K562 (cell line): ENCODE results near the gene WT1. TPM values are rescaled to one million over a fixed set of nuclear protein-coding genes. Genes with fewer than 3 reads are reported as not detected.

Experiments
- CBFA2T3 ChIP-seq: fragments of 450-650 bp; IDR thresholded peaks from 2 replicates; pipeline ENCODE4 v1.6.1; 2017
- DDX20 ChIP-seq: fragments of 450-650 bp; IDR thresholded peaks from 2 replicates; pipeline ENCODE4 v1.6.1; 2016; ENCODE audit warnings: missing genetic modification characterization, low read depth, mild to moderate bottlenecking, missing compliant biosample characterization, moderate library complexity
- ETV6 ChIP-seq, 3 experiments: fragments of 150-350 bp in 1 of 3; sonication (generic) in 1 of 3; formaldehyde crosslinking in 1 of 3; IDR thresholded peaks; 2 replicates each; pipeline versions ENCODE4 v1.6.1 to v1.8.0; 2014 to 2022; ENCODE audit warnings: borderline replicate concordance in 2 of 3, low read depth in 2 of 3, antibody characterized with exemption in 1 of 3, low read length in 1 of 3, mild to moderate bottlenecking in 1 of 3, missing genetic modification reagents in 1 of 3
- HNRNPLL ChIP-seq: fragments of 200-400 bp; formaldehyde crosslinking; IDR thresholded peaks from 2 replicates; pipeline ENCODE4 v1.6.1; 2017; ENCODE audit warnings: low read length, low read depth, mild to moderate bottlenecking; ENCODE audit not compliant: poor library complexity, severe bottlenecking
- JUN ChIP-seq, 2 experiments: sonication (generic) in 1 of 2; formaldehyde crosslinking in 1 of 2; IDR thresholded peaks; 2 replicates each; pipeline versions ENCODE4 v1.6.1 to v1.8.0; 2012 to 2022; ENCODE audit warnings: borderline replicate concordance in 2 of 2, mild to moderate bottlenecking in 2 of 2, improper control_type of control experiment in 1 of 2, low read depth in 1 of 2, low read length in 1 of 2, missing genetic modification reagents in 1 of 2
- JUND ChIP-seq, 2 experiments: IDR thresholded peaks; 2 replicates in 1 of 2; 3 replicates in 1 of 2; pipeline ENCODE4 v1.6.1; 2011; ENCODE audit warnings: borderline replicate concordance in 2 of 2, low read depth in 2 of 2, low read length in 2 of 2, improper control_type of control experiment in 1 of 2, missing biosample characterization in 1 of 2, missing genetic modification characterization in 1 of 2, missing genetic modification reagents in 1 of 2
- KLF10 ChIP-seq: fragments of 250-450 bp; sonication (Bioruptor Pico); IDR thresholded peaks from 2 replicates; pipeline ENCODE4 v1.6.1; 2021; ENCODE audit warnings: matching md5 sums
- MBD1 ChIP-seq: fragments of 250-450 bp; sonication (Bioruptor Pico); IDR thresholded peaks from 2 replicates; pipeline ENCODE4 v1.8.0; 2022; ENCODE audit warnings: inconsistent platforms
- MNT ChIP-seq, 2 experiments: fragments of 450-650 bp; conservative IDR thresholded peaks; 2 replicates each; pipeline ENCODE4 v1.6.1; 2017; ENCODE audit warnings: mild to moderate bottlenecking in 2 of 2, moderate library complexity in 2 of 2
- NBN ChIP-seq: fragments of 450-650 bp; IDR thresholded peaks from 2 replicates; pipeline ENCODE4 v1.6.1; 2016; ENCODE audit warnings: low read depth, mild to moderate bottlenecking
- NFE2 ChIP-seq: IDR thresholded peaks from 2 replicates; pipeline ENCODE4 v1.6.1; 2014; ENCODE audit warnings: antibody characterized with exemption, low read depth
- NR3C1 ChIP-seq: sonication (generic); formaldehyde crosslinking; IDR thresholded peaks from 2 replicates; pipeline ENCODE4 v1.8.1; 2022; ENCODE audit warnings: missing genetic modification reagents
- NR4A1 ChIP-seq, 2 experiments: fragments of 250-450 bp in 1 of 2; fragments of 450-650 bp in 1 of 2; sonication (Bioruptor Pico) in 1 of 2; IDR thresholded peaks; 2 replicates each; pipeline versions ENCODE4 v1.4.0 to v1.6.1; 2016 to 2020; ENCODE audit warnings: mild to moderate bottlenecking in 2 of 2, missing compliant biosample characterization in 1 of 2, missing genetic modification characterization in 1 of 2, moderate library complexity in 1 of 2
- ZEB2 ChIP-seq: fragments of 450-650 bp; IDR thresholded peaks from 2 replicates; pipeline ENCODE4 v1.6.1; 2016
- ZFP30 ChIP-seq: fragments of 250-450 bp; sonication (Bioruptor Pico); IDR thresholded peaks from 2 replicates; pipeline ENCODE4 v1.8.0; 2022; ENCODE audit warnings: moderate library complexity, mild to moderate bottlenecking, inconsistent platforms, borderline replicate concordance
- ZNF124 ChIP-seq: sonication (generic); formaldehyde crosslinking; IDR thresholded peaks from 2 replicates; pipeline ENCODE4 v1.8.1; 2022; ENCODE audit warnings: missing genetic modification reagents
- ZNF197 ChIP-seq: fragments of 200-800 bp; sonication (Bioruptor generic); IDR thresholded peaks from 2 replicates; pipeline ENCODE4 v1.6.1; 2016; ENCODE audit warnings: low read depth, missing genetic modification characterization, missing compliant biosample characterization
- ZNF217 ChIP-seq: sonication (generic); formaldehyde crosslinking; IDR thresholded peaks from 2 replicates; pipeline ENCODE4 v1.8.0; 2022; ENCODE audit warnings: mild to moderate bottlenecking, missing genetic modification reagents
- ZNF41 ChIP-seq: fragments of 250-450 bp; sonication (Bioruptor Pico); conservative IDR thresholded peaks from 2 replicates; pipeline ENCODE4 v1.4.0; 2020; ENCODE audit warnings: mild to moderate bottlenecking
- ZNF764 ChIP-seq: fragments of 250-450 bp; sonication (Bioruptor Pico); IDR thresholded peaks from 2 replicates; pipeline ENCODE4 v1.4.0; 2020; ENCODE audit warnings: low read depth, mild to moderate bottlenecking, moderate library complexity
- ZNF780A ChIP-seq: fragments of 250-450 bp; sonication (Bioruptor Pico); IDR thresholded peaks from 2 replicates; pipeline ENCODE4 v1.5.0; 2021; ENCODE audit warnings: mild to moderate bottlenecking
- ZNF785 ChIP-seq: fragments of 250-450 bp; sonication (Bioruptor Pico); IDR thresholded peaks from 2 replicates; pipeline ENCODE4 v1.4.0; 2020; ENCODE audit warnings: mild to moderate bottlenecking
- polyA plus RNA-seq, 8 experiments: library from polyadenylated mRNA; depleted of rRNA in 4 of 8; stranded (reverse) in 5 of 8; unstranded in 3 of 8; fragments of >200 nt; fragmentation: Nextera tagmentation in 2 of 8; fragmentation: Illumina TruSeq in 1 of 8; extraction: Ambion mirVana in 2 of 8; extraction: Trizol in 1 of 8; gene quantifications; 2 replicates each; pipeline versions ENCODE4 v1.2.1 to v1.2.3, GENCODE V29; 2011 to 2014; ENCODE audit warnings: inconsistent platforms in 1 of 8, missing spikeins in 1 of 8
- total RNA-seq, 7 experiments: library from RNA; depleted of rRNA in 6 of 7; stranded (reverse); fragments of >200 nt in 6 of 7; fragmentation: Illumina TruSeq in 2 of 7; extraction: Trizol in 2 of 7; gene quantifications; 2 replicates each; pipeline versions ENCODE4 v1.2.1 to v1.2.3, GENCODE V29; 2011 to 2021; ENCODE audit warnings: low replicate concordance in 1 of 7

WT1 gene
- total and polyA plus RNA-seq, 9 of the 15 experiments (the other 6 are each of a cell fraction or from before 2014, with no cell fraction given), result 7.1 to 33.8 (median 19.4) TPM

- TF ChIP-seq MBD1 (CRISPR knock-in tag) (no peak), ZNF764 (CRISPR knock-in tag) (no peak), CBFA2T3 (no peak), ETV6 (IDR thresholded peaks at IDR 0.05; ENCODE audit: borderline replicate concordance in 1 of 2, low read depth in 2 of 2, low read length in 1 of 2) (0 out of 4 replicates have a peak, but pooled peaks of 1 of the 2 experiments have one; percentile 4), ETV6 (CRISPR knock-in tag; IDR thresholded peaks at IDR 0.05; ENCODE audit: borderline replicate concordance) (no peak), JUN (IDR thresholded peaks at IDR 0.05; ENCODE audit: borderline replicate concordance, low read depth, low read length) (no peak), JUN (CRISPR knock-in tag; IDR thresholded peaks at IDR 0.05; ENCODE audit: borderline replicate concordance) (no peak), NR3C1 (no peak), ZNF785 (CRISPR knock-in tag) (no peak), NFE2 (peak; percentile 55; the same call in 1 of the 2 replicates), NBN (no peak), HNRNPLL (no peak), ZNF41 (CRISPR knock-in tag) (no peak), JUND (IDR thresholded peaks at IDR 0.05; ENCODE audit: borderline replicate concordance, low read depth, low read length) (no peak), JUND (tag; IDR thresholded peaks at IDR 0.05; ENCODE audit: borderline replicate concordance, low read depth, low read length) (no peak), DDX20 (tag) (no peak), MNT (conservative IDR thresholded peaks at IDR 0.05) (0 out of 4 replicates have a peak, but pooled peaks of 1 of the 2 experiments have one; percentile 11), KLF10 (CRISPR knock-in tag) (no peak), ZNF780A (CRISPR knock-in tag) (no peak), ZFP30 (no peak), ZNF217 (no peak), ZEB2 (no peak), NR4A1 (CRISPR knock-in tag; IDR thresholded peaks at IDR 0.05) (no peak), NR4A1 (tag; IDR thresholded peaks at IDR 0.05) (no peak), ZNF124 (CRISPR knock-in tag) (no peak), ZNF197 (CRISPR knock-in tag) (no peak)
Measured at GRCh38 chr11:32433101-32433913, 2.0 kb downstream of the WT1 start (continued).
